Measurements from ENCODE around the gene ZNHIT3.

The ZNHIT3 gene

DNA sequence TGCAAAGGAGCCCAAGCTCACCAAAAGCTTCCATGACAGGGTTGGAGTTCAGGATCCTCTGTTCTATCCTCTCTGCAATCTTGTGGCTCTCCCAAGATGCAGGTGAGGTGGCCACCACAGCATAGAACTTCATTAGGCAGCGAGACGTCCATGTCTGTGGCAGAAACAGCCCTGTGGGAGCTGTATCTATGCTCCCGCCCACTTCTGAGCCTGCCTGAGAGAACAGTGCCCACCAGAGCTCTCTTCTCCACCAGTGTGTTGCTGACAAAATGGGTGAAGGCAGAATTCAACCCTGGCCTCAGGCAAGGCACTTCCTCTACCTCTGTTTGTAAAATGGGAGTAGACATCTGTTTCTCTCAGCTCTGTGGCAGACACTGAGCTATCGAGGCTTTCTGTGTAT is 29.4 kb downstream of the ZNHIT3 start:
- DNase-seq = no peak

GRCh38 chr17:36523113-36523512 is 36.6 kb downstream of the ZNHIT3 start:
- DNase-seq = no peak

- DNase-seq = no peak
Measured at GRCh38 chr17:36524428-36524876, 38.0 kb downstream of the ZNHIT3 start.

GRCh38 chr17:36525113-36525512 is 38.6 kb downstream of the ZNHIT3 start:
- DNase-seq = no peak

GRCh38 chr17:36525888-36526287 is 39.4 kb downstream of the ZNHIT3 start:
- no peak for DNase-seq

GRCh38 chr17:36527621-36528250 is 41.3 kb downstream of the ZNHIT3 start:
- no peak for DNase-seq

DNA sequence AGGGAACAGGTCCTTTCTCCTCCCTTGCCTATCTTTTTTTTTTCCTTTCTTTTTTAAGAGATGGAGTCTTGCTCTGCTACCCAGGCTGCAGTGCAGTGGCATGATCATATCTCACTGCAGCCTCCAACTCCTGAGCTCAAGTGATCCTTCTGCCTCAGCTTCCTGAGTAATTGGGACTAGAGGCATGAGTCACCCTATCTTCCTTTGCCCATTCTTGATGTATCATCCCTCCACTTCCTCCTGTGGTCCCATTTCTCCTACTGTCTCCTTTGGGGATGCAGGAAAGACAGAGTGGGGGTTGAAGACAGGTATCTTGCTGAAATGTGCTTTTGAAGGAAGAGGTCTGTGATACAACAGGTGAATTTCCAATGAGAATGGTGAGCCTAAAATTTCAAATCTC is 42.6 kb downstream of the ZNHIT3 start:
- no peak for DNase-seq

GRCh38 chr17:36532435-36532975 is 46.0 kb downstream of the ZNHIT3 start:
- DNase-seq = no peak

DNA sequence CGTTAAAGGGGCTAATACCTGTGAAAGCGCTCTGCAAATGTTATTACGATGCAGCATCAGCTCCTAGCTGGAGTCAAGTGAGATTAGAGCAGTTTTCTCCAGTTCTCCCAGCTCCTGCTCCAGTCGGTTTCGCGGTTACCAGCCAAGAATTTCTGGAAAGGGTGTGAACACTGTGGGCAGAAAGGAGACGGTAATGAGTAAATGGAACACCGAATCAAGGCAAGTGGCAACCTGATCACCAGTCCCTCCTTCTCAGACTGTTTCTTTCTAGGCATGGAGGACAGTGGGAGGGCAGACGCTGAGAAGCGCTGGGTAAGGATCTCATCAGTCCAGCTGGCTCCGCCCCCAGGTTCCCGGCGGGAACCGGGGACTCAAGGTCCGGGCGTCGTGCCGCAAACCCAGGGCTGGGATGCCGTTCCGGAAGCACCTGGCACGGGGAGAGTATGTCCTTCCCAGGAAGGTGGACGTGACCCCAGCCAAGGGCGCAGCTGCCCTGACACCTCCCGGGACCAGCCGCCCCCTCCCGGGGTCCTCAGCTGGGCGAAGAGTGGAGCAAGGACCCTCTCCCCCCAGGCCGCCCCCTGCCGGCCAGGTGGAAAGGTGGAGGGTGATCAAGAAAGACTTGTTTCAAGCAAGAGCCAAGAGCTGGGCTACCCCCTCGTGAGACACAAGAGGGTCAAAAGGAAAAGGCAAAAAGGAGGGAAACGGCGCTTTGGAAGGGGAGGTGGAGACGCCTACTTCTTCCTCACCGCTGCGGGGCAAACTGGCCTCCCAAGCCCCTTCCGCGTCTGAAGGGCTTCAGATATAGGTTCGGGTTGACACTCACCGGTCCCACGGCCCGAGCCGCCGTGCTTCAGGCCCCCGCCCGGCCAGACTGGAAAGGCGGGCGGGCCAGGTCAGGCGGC is 47.7 kb downstream of the ZNHIT3 start:
- peak; percentile 46 to 53 for DNase-seq

DNA sequence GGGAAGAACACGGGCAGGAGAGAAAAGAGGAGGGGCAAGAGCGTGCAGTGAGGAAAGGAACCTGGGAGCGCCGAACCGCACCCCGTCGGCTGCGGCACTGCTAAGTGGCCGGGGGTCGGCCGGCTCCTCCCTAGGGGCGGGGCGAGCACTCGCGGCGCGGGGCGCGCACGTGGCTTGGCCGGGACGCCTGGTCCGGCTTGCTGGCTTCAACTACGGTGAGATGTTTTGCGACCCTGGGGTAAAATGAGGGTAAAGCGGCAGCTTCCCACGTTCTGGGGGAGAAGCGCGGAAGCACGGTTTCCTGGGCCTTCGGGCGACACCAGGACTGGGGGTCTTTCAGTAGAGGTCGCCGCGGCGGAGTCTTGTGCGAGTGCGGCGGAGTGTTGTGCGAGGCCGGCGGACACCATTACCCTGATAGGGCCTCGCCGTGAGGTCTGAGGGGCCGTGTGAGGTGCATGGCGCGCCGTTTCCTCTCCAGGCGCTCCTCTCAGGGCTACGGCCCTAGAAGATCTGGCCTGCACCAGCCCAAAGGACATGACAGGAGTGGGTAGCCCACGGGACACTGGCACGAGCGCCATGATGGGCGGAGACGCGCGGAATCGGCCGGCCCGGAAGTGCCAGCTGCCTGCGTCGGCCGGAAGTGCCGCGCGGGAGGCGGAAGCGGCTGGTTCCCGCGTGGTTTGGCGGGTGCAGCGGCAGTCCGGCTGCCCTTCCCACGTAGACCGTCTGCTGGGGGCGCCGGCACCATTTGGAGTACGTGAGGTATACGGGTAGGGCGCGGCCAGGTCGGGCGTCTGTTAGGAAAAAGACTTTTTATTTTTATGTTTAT is 48.6 kb downstream of the ZNHIT3 start, which contains the start of the genes MYO19 and PIGW:
TSS of gene MYO19 (minus strand) at position 29 of the 829 bp plus-strand sequence. CDS start 2,330 bp downstream, outside the sequence.
TSS of gene PIGW (plus strand) at position 148 of the 829 bp plus-strand sequence. CDS start 2,115 bp downstream, outside the sequence.
- DNase-seq = peak; percentile 79 to 81

DNA sequence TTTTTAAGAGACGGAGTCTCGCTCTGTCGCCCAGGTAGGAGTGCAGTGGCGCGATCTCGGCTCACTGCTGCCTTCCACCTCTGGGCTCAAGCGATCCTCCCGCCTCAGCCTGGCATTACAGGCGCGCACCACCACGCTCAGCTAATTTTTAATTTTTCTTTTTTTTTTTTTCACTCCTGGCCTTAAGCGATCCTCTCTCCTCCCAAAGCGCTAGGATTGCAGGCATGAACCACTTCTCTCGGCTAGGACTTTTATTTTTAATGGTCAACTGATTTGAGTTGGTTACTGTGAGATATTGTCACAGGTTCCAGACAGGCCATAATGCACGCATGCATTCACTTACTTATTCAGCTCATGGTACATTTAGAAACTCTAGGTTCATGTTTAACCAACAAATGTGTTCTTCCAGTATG is 49.2 kb downstream of the ZNHIT3 start:
- DNase-seq = no peak

- DNase-seq = no peak
Measured at GRCh38 chr17:36540696-36541095, 54.2 kb downstream of the ZNHIT3 start.

- DNase-seq = no peak
Measured at GRCh38 chr17:36542755-36543154, 56.3 kb downstream of the ZNHIT3 start.

DNA sequence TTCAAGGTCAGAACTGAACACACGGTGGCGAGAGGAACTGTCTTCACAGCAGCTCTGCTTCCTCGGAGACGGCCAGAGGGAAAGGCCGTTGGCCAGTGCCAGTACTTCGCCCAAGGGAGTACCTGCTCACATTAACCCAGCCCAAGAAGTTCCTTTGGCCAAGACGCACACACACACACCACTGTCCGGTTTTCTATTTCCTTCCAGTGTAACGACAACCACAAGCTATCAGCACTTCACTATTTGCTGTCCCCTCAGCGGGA is 57.5 kb downstream of the ZNHIT3 start:
- no peak for DNase-seq

DNA sequence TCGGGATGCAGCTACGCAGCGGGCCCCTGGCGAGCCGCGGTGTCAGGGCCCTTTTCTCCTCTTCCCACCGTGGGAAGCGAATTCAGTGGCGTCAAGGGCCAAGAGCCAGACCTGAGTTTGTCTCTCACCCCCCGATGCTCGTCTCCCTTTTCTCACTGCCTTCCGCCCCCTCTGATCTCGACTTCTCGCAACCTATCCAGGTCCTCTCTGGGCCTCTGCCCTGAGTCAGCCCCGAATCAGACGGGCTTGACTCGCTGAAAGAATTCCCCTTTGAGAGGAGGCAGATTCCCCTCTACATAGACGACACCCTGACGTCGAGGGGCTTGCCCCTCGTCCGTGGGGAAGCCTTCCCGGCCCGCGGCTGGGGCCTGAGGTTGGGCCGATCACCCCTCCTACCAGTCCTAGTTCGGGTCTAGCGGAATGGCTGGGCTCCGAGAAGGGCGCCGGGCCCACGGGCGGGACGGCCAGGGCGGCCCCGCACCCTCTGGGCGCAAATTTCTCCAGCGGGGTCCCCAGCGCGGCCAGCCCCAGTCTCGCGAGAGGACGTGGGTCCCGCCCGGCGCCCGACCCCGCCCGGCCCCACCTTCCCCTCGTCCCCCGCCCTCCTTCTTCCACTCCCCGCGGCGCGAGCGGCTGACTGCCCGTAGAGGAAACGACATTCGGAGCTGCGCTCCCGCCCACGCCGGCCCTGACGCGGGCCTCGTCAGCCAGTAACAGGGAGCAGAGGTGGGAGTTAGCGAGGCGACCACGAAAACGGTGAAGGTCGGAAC is 58.0 kb downstream of the ZNHIT3 start, which contains the start of gene GGNBP2:
TSS of gene GGNBP2 (plus strand) at position 613 of the 770 bp plus-strand sequence. CDS start 806 bp downstream, outside the sequence.
- peak; percentile 93 to 95 for DNase-seq

DNA sequence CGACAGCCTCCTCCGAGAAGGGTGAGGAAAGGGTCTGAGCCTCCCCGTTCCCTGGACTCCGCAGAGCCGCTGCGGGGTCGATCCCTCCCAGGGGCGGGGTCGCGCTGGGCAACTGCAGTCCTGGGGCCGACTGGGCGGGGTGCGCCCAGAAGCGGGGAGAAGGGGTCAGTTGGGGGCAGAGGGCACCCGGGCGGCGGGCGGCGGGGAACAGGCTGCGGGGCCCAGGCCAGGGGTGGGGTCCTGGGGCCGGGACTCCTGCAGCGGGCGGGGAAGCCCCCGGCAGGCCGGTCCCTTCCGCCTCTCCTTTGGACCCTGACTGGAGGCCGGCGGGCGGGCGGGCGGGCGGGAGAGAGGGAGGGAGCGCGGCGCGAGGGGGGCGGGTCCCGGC is 58.6 kb downstream of the ZNHIT3 start:
- no peak for DNase-seq

Measured in activated CD4-positive, alpha-beta T cell treated with anti-CD3 and anti-CD28 coated beads, Interleukin-2, amount 50 U/mL, for 4 hours (primary cell).